GM21825 (cell line): ENCODE results near the gene DOCK2.
"Not testable (repeated sequence)": the region's sequence is repeated elsewhere in the genome, so short reads cannot be mapped to it uniquely, and the experiment has no call there.

Experiments used
- ATAC-seq: cut with Tn5 transposase; IDR thresholded peaks from one replicate; pipeline ENCODE4 v1.9.1; 2021; ENCODE audit warnings: mild to moderate bottlenecking, moderate library complexity; ENCODE audit not compliant: unreplicated experiment

Gene DOCK2

GRCh38 chr5:169637549-169638121 is 560 bp downstream of the DOCK2 start:
- peak; percentile 67 for ATAC-seq

GRCh38 chr5:169641253-169641652 is 4.2 kb downstream of the DOCK2 start:
- ATAC-seq, result no peak

DNA sequence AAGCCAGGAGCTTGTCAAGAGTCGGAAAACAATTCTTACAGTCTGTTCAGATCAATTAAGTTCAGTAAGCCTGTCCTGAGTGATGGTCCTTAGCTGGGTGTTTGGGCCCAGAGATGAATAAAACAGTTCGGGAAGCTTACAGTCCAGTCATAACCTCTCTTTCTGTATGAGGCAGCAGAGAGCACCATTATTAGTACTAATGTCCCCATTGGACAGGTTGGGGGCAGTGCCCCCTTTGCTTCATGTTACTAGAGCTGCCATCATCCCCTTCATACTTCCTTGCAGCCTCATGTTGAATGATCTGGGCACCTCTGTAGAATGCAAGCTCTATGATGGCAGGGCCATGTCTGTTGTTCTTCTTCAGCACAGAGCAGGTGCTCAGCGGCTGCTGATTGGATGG is 9.8 kb downstream of the DOCK2 start:
- no peak for ATAC-seq

- ATAC-seq, result peak; percentile 52
Measured at GRCh38 chr5:169647566-169647965, 10.5 kb downstream of the DOCK2 start.

DNA sequence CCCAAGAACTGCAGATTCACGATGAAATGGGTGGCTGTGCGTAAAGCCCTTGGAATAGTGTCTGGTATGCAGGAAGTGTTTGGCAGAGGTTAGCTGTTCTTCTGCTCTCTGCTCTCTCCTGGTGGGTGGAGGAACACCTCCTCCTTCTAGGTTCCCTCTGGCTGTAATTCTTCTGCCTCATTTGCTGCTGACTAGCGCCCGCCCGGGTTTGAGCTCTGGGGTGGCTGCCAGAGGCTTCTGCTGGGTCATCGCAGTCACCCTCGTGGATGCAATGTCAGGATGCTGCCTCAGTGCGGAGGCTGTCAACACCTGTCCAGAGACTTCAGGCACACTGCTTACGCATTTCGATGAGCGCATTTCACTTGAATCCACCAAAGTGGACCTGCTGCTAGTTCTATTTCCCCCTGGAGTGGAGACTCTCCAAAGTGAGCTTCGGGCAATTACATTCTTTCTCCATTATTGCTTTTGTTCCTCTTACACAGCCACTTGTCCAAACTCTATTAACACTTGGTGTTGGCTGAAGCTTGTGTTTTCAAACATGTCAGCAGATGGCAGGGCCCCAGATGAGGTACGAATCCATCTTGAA is 11.7 kb downstream of the DOCK2 start:
- ATAC-seq, result no peak

DNA sequence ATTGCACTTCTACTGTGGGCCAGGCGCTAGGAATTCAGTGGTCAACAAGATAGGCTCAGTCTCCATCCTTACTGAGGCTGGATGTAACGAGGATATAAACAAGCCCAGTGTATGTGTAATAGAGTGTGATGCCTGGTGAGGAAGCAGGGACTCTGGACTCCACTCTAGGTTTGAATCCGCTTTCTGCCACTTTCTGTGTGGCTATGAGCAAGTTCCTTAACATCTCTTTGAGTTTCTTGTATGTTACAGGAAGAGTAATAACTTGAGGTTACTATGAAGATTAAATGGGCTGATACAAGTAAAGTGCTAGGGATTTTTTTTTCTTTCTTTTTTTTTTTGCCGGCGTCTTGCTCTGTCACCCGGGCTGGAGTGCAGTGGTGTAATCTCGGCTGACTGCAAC is 12.4 kb downstream of the DOCK2 start:
- no peak for ATAC-seq

DNA sequence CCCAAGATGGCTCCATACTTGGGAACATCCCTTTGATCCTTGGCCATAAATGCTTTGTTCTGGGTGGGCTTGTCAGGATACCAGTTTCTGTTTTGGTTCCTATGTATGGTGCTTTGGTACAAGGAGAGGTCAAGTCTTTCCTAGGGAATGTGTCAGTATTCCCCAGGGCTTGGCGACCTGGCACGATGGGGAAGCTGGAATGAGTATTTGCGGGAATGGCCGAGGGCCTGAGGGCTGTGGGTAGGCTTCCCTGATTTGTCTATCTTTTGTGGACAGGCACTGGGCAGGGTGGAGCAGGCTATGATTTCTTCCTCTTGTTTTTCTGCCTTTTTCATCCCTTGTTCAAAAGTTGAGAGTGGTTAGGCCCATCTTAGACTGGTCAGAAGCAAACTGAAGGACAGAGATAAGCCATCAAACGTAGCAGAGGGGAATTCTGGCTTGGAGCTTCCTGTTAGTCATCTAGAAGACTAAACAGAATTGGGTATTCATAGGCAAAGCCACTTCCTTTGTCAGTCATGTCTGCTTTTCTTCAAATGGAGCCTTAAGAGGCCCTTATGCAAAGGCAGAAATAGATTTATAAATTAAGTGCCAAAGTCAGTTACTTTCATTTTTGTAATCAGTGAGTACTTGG is 13.7 kb downstream of the DOCK2 start:
- ATAC-seq, result peak; percentile 44

DNA sequence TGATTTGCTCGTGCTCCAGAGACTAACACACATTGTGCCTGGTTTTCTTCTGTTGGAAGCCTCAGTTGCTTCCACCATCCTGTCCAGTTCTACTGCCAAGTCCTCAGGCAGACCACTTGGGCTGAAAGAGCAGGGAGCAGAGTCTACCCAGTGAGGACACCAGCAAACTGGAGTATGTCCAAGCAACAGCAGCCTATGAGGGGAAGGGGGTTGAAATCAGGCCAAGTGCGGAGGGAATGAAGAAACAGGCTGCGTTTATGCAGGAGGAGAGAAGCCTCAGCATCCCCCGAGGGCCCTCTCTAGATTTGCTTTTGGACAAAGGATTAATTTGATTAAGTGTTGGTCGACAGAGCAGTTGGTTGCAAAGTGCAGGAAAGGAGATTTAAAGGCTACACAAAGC is 14.5 kb downstream of the DOCK2 start:
- ATAC-seq, result no peak

DNA sequence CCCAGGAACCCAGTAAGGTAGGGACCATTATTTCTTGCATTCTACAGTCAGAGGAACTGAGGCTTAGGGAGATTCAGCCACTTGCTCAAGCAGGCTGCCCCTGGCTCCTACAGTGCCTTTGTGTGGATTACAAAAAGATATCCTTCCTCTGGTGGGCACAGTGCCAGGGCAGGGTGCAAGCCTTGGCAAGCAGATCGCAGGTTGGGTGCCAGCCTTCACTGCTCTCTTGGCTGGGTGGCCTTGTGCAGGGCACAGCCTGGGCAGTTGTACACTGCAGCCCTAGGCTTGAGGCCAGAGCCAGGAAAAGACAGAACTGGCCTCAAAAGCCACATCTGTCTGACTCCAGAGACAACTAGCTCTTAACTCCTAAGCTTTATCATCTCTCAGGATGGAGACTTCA is 15.0 kb downstream of the DOCK2 start:
- ATAC-seq, result no peak

DNA sequence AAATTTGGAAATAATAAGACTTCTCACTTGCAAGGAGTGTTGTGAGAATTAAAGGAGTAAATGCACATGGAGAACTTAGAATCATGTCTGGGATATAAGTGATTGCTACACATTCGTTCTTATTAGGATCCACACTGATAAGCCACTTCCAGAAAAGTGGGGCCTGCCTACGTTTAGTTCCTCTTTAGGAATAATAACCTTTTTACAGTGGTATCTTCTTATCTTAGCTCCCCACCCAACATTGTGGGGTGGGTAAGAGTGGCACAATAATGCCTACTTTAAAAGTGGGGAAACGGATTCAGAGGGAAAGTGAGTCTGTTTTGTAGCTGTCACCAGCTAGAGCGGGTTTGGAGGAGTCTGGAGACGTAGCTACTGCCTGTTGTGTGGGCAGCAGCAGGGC is 16.0 kb downstream of the DOCK2 start:
- ATAC-seq, result no peak

DNA sequence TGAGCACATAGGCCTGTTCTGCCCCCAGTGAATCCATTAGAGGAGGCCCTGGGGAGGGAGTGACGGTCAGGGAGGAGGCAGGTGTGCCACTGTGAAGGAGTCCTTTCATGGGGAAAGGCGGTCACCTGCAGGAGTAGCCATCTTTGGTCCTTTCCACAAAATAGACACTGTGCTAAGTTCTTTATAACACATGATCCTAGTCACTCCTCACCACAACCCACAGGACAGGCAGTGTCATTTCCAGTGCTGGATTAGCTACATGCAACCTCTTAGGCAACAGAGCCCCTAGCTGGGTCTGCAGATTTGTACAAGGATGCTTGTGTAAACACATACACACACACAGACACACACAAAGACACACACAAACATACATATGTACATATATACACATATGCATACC is 18.3 kb downstream of the DOCK2 start:
- no peak for ATAC-seq

GRCh38 chr5:169656125-169656901 is 19.2 kb downstream of the DOCK2 start:
- peak; percentile 70 for ATAC-seq

- no peak for ATAC-seq
Measured at GRCh38 chr5:169657127-169657526, 20.1 kb downstream of the DOCK2 start.

DNA sequence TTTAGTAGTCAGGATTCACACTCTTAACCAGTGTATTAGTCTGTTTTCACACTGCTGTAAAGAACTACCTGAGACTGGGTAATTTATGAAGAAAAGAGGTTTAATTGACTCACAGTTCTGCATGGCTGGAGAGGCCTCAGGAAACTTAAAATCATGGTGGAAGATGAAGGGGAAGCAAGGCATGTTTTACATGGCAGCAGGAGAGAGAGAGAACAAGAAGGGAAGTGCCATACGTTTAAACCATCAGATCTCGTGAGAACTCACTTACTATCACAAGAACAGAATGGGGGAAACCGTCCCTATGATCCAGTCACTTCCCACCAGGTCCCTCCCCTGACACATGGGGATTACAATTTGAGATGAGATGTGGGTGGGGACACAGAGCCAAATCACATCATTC is 25.4 kb downstream of the DOCK2 start:
- ATAC-seq, result not testable (repeated sequence)

GRCh38 chr5:169663537-169663936 is 26.5 kb downstream of the DOCK2 start:
- ATAC-seq, result no peak

GRCh38 chr5:169666365-169666764 is 29.3 kb downstream of the DOCK2 start:
- ATAC-seq, result no peak

DNA sequence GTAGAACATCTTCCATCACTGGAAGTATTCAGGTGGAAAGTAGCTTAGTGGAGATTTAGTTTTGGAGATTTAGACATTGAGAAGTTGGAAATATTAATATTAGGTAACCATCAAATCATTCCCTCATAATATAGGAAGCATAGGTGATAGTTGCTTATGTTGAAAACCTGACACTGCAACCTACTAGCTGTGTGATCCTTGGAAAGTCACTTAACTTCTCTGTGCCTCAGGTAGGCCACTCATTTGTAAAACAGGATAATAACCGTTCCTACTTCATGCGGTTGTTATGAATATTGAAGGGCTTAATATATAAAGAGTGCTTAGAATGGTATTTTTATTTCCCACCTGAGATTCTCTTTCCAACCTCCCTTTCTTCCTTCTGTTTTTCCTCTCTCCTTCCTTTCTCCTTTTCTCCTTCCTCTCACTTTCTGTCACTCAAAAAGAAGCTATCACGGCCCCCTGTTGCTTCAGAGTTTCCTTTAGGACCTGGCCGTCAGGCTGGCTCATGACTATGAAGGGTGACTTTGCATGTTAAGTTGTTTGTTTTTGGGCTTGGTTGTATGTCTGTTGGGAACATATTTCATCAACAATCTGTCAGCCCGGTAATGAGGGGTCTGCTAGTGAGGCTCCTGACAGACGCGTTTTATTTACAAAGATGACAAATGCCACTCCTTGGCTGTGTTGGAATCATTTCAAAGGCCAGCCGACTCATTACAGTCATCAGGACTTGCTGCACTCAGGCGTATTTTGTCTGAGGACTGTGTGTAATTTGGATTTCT is 31.0 kb downstream of the DOCK2 start:
- ATAC-seq, result no peak

GRCh38 chr5:169668732-169669131 is 31.7 kb downstream of the DOCK2 start:
- ATAC-seq, result no peak

DNA sequence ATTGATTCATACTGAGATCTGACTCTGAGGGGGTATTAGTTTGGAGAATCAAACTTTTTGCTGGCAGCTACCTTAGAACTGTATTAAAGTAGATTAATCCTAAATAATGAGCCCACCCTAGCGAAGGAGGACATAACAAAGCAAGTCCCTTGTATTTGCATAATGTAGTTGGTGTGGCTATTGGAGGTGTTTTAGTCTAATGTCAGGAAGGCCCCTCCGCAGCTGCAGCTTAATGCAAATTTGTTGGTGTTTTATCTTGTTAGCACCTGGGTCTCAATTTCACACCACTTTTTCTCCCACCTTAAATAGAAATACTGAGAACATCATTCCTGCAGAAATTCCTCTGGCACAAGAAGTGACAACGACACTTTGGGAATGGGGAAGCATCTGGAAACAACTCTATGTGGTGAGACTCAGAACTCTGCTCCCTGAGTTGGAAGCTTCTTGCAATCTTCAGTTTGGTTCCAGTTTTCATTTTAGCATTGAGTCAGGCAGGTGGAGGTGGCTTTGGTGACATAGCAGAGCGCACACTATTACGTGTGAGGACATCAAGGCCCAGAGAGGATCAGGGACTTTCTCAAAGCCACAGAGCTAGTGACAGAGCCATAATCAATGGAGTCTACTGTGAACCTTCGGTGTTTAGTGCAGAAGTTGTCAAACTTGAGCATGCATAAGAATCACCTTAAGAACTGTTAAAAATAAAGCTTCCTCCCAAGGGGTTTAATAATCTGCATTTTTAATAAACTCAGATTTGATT is 33.9 kb downstream of the DOCK2 start:
- ATAC-seq, result peak; percentile 95

DNA sequence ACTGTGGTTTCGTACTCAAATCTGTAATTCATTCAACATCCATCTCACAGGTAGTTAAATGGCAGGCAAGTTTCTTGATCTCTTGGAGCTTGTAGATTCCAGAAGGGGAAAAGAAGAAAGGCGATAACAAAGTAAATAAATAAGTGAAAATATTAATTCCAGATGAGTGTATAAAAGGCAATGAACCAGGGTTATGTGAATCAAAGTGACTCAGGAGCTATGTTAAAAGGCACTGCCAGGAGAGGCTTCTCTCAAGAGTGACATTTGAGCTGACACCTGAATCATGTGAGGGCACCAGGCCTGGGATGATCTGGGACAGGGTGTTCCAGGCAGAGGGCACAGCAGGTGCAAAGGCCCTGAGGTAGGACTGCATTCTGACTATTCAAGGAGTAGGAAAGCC is 45.0 kb downstream of the DOCK2 start:
- ATAC-seq, result no peak
